CD4-positive, alpha-beta memory T cell (primary cell): Measurements from ENCODE around the gene CPD. TPM values are rescaled to one million over a fixed set of nuclear protein-coding genes. Genes with fewer than 3 reads are reported as not detected.
A peak's percentile ranks its signal among the peaks of the same experiment; 100 is the strongest.

ENCODE experiments used
- CTCF ChIA-PET: fragments of 350-600 bp; sonication (Branson Sonifier 250); formaldehyde crosslinking; loops from one replicate; lab custom pipeline; 2021; ENCODE audit warnings: inconsistent platforms; ENCODE audit not compliant: partially characterized antibody; lab: Charles Lee
- POLR2A ChIA-PET: fragments of 350-600 bp; sonication (Branson Sonifier 250); formaldehyde crosslinking; loops from one replicate; lab custom pipeline; 2021; ENCODE audit not compliant: partially characterized antibody; lab: Charles Lee
- DNase-seq, 5 donors: peaks; one replicate each; pipeline versions ENCODE4 v3.0.0 to v3.0.0-alpha.2; 2020 to 2022; ENCODE audit warnings: mixed read lengths in 1 of 5
- H3K27ac ChIP-seq: one replicate; pipeline ENCODE4 v1.7.0; 2013; ENCODE audit warnings: low read depth, low read length
- H3K27me3 ChIP-seq: 2 replicates; pipeline ENCODE4 v1.7.0; 2013; ENCODE audit warnings: mild to moderate bottlenecking, low read length, moderate library complexity; ENCODE audit not compliant: insufficient read depth
- H3K36me3 ChIP-seq: 2 replicates; pipeline ENCODE4 v1.7.0; 2013; ENCODE audit warnings: mild to moderate bottlenecking, low read length, moderate library complexity; ENCODE audit not compliant: insufficient read depth
- H3K4me1 ChIP-seq: 2 replicates; pipeline ENCODE4 v1.7.0; 2013; ENCODE audit warnings: mild to moderate bottlenecking, low read length, moderate library complexity; ENCODE audit not compliant: insufficient read depth
- H3K4me3 ChIP-seq, 2 donors: one replicate each; pipeline ENCODE4 v1.7.0; 2013; ENCODE audit warnings: low read length in 2 of 2, mild to moderate bottlenecking in 1 of 2
- H3K9me3 ChIP-seq, 2 donors: one replicate each; pipeline ENCODE4 v1.7.0; 2013; ENCODE audit warnings: low read length in 2 of 2, control low read depth in 1 of 2; ENCODE audit not compliant: control insufficient read depth in 1 of 2
- H3K27ac Mint-ChIP-seq, 7 donors: one replicate each; pipeline ENCODE4 v1.8.0; 2020 to 2021; ENCODE audit warnings: mixed read lengths in 7 of 7, mild to moderate bottlenecking in 6 of 7, inconsistent platforms in 3 of 7, moderate library complexity in 3 of 7
- H3K27me3 Mint-ChIP-seq, 2 donors: one replicate each; pipeline ENCODE4 v1.8.0; 2020 to 2021; ENCODE audit warnings: mixed read lengths in 2 of 2
- H3K36me3 Mint-ChIP-seq, 2 donors: one replicate each; pipeline ENCODE4 v1.8.0; 2020 to 2021; ENCODE audit warnings: mixed read lengths in 2 of 2, inconsistent platforms in 1 of 2, mild to moderate bottlenecking in 1 of 2
- H3K4me1 Mint-ChIP-seq, 4 donors: one replicate each; pipeline ENCODE4 v1.8.0; 2020 to 2021; ENCODE audit warnings: mixed read lengths in 4 of 4, mild to moderate bottlenecking in 1 of 4
- H3K4me3 Mint-ChIP-seq, 8 donors: one replicate each; pipeline ENCODE4 v1.8.0; 2020 to 2021; ENCODE audit warnings: mixed read lengths in 8 of 8, mild to moderate bottlenecking in 7 of 8, moderate library complexity in 6 of 8, inconsistent platforms in 3 of 8
- H3K9me3 Mint-ChIP-seq, 8 donors: one replicate each; pipeline ENCODE4 v1.8.0; 2020 to 2021; ENCODE audit warnings: mixed read lengths in 8 of 8, mild to moderate bottlenecking in 5 of 8, inconsistent platforms in 3 of 8, moderate library complexity in 1 of 8
- intact Hi-C: fragments of 100-400 bp; cut with micrococcal nuclease; formaldehyde crosslinking; loops from one replicate; pipeline ENCODE4 v1.15.1; 2023
- polyA plus RNA-seq, 2 donors: library from polyadenylated mRNA; unstranded; fragments of 300-500 nt; fragmentation: Illumina TruSeq; gene quantifications; one replicate each; pipeline ENCODE4 v1.2.3, GENCODE V29; 2021
- total RNA-seq, 2 experiments: library from RNA; stranded (reverse); gene quantifications; one replicate each; pipeline ENCODE4 v1.2.3, GENCODE V29; 2021

Gene CPD
- total and polyA plus RNA-seq, 4 experiments from 2014 or later: 15.6 to 24.6 (median 20.7) TPM

DNA sequence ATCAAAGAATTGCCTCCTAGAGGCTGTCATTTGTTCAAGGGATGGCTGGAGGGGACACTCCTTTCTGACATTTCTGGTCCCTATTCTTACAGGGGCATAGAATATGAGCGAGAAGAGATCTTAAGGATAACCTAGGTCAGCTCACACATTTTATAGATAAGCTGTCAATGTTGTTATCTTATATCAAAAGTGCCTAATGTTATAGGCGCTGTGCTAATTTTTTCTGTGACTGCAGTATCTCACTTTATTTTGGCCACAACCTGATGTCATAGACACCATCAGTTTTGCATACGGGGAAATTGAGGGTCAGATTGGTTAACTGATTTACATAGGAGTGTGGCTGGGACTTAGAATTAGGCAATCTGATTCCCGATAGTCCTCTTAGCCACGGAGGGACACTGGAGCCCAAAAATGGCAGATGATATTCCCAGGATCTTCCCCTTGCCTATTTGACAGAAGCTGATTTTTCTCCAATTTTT, 1.2 kb downstream of the CPD start:
- H3K9me3 ChIP-seq: no peaks in the 10 kb centered on the region
- Mint-ChIP-seq H3K27me3 (peaks cover 0 to 2% of the 10 kb centered on the region in 2 donors), H3K36me3 (peaks cover 2 to 9% of the 10 kb centered on the region in 2 donors), H3K9me3 (no peaks in the 10 kb centered on the region), H3K4me1 (peaks cover 43 to 68% (median 56%) of the 10 kb centered on the region in 4 donors), H3K27ac (peak overlapping the region; percentile 30 to 92 (median 85)), H3K4me3 (peak overlapping the region; percentile 84 to 92 (median 89))
- ChIA-PET POLR2A (interaction anchor here (1.2 to 4.1 kb wide), 4 partner anchors 16 to 276 kb away, joined by 4 to 39 read pairs (median 8); partner anchors contain the start of gene GOSR1), CTCF (interaction anchor here (0.6 to 3.3 kb wide), 4 partner anchors 39 to 351 kb away, joined by 3 to 25 read pairs (median 4); no protein-coding TSS in a partner anchor)
- H3K4me3 ChIP-seq: peak overlapping the region; percentile 19 to 56
- H3K4me1 ChIP-seq: peaks cover 69% of the 10 kb centered on the region
- no peaks in the 10 kb centered on the region for H3K36me3 ChIP-seq
- DNase-seq: peak in 1 of 5 donors; percentile 43
- H3K27me3 ChIP-seq: no peaks in the 10 kb centered on the region
- peak overlapping the region; percentile 85 for H3K27ac ChIP-seq
- intact Hi-C loops: loop anchor here (2.0 kb wide), 1 partner anchor 329 kb away; no protein-coding TSS in a partner anchor

DNA sequence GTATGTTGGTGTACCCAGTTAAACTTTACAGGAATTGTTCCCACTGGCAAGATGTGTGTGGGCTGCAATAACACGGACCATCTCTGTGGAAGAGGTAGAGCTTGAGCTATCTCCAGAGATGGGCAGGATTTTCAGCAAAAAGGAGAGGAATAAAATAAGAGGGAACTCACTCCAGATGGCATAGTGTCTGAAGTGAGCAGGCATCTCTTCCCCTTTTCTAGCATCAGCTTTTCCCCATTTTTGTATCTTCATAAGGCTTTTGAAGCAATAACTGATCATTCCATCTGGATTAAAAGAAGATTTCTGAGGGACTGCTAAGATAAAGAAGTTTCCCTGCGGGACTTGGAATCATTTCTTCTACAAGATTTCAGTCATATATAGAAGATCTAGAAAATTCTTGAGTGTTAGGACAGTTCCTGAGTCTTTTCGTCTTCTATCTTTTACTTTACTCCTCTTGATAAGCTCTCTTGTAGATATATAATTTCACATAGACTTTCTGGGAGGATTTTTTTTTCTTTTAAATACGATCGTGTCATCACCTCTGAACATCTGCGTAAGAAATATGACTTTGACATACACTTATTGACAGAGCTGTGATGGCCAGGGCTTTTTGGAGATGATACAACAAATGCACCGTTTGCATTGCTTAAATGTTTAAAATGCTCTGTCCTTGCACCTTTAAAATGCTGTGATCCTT, 2.1 kb downstream of the CPD start:
- H3K4me1 Mint-ChIP-seq: peaks cover 45 to 68% (median 57%) of the 10 kb centered on the region in 4 donors
- DNase-seq: no peak
- Histone ChIP-seq H3K9me3 (no peaks in the 10 kb centered on the region), H3K36me3 (no peaks in the 10 kb centered on the region), H3K27ac (no peak overlapping the region), H3K4me3 (peak overlapping the region in 1 of 2 donors; percentile 56), H3K27me3 (no peaks in the 10 kb centered on the region), H3K4me1 (peaks cover 69% of the 10 kb centered on the region)
- H3K36me3 Mint-ChIP-seq: peaks cover 9 to 15% of the 10 kb centered on the region in 2 donors
- peak overlapping the region in 4 of 7 donors; percentile 43 to 86 (median 56) for H3K27ac Mint-ChIP-seq
- peaks cover 0 to 2% of the 10 kb centered on the region in 2 donors for H3K27me3 Mint-ChIP-seq
- no peaks in the 10 kb centered on the region for H3K9me3 Mint-ChIP-seq
- CTCF ChIA-PET: interaction anchor here (0.6 to 3.3 kb wide), 4 partner anchors 40 to 350 kb away, joined by 3 to 25 read pairs (median 4); no protein-coding TSS in a partner anchor
- peak overlapping the region; percentile 84 to 92 (median 89) for H3K4me3 Mint-ChIP-seq
- POLR2A ChIA-PET: interaction anchor here (0.6 to 4.1 kb wide), 3 partner anchors 17 to 96 kb away, joined by 3 to 39 read pairs (median 7); partner anchors contain the start of gene GOSR1
- intact Hi-C loops: no loop called here

DNA sequence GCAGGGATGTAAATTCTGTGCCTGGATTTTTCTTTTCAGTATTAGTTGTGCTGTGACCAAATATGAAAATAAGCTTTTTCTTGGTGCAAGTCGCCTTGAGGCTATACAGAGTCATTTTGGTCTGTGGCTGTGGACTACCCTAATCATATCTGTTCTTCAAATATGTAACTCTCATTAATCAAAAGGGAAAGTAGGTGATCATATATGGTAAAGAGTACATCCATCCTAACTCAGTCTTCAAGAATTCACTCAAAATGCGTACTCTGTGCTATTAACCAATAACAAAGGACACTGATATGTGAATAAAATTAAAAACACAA, 2.6 kb downstream of the CPD start:
- ChIA-PET POLR2A (interaction anchor here (0.6 to 1.2 kb wide), 3 partner anchors 17 to 96 kb away, joined by 3 to 7 read pairs (median 3); partner anchors contain the start of gene GOSR1), CTCF (interaction anchor here (1.4 to 3.3 kb wide), 2 partner anchors 40 to 277 kb away, joined by 4 to 25 read pairs; no protein-coding TSS in a partner anchor)
- Mint-ChIP-seq H3K4me3 (peak overlapping the region; percentile 84 to 92 (median 89)), H3K9me3 (no peaks in the 10 kb centered on the region), H3K27me3 (peaks cover 0 to 2% of the 10 kb centered on the region in 2 donors), H3K27ac (peak overlapping the region in 2 of 7 donors; percentile 47 to 65), H3K4me1 (peaks cover 46 to 68% (median 55%) of the 10 kb centered on the region in 4 donors), H3K36me3 (peaks cover 13 to 18% of the 10 kb centered on the region in 2 donors)
- Histone ChIP-seq H3K36me3 (no peaks in the 10 kb centered on the region), H3K4me1 (peaks cover 68% of the 10 kb centered on the region), H3K27ac (no peak overlapping the region), H3K4me3 (no peak overlapping the region), H3K27me3 (no peaks in the 10 kb centered on the region), H3K9me3 (no peaks in the 10 kb centered on the region)
- DNase-seq: no peak
- intact Hi-C loops: no loop called here

DNA sequence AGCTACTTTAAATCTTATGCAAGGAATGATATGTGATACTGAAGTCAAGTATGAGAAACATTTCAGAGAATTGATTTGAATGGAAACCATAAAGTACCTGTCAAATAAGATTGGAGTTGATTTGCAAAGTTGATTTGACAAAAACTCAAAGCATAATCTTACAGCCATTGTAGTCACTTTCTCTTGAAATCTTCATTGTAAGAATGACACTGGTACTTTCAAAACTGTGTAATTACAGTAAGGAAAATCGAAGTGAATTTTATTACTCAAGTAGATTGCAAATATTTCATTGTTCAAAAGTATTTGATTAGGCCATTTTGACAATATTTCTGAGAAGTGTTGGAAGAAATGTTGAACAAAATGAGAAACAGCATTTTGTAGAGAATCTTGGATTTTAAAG, 3.6 kb downstream of the CPD start:
- Mint-ChIP-seq H3K9me3 (no peaks in the 10 kb centered on the region), H3K4me3 (no peak overlapping the region), H3K27me3 (peaks cover 0 to 2% of the 10 kb centered on the region in 2 donors), H3K27ac (no peak overlapping the region), H3K4me1 (peaks cover 41 to 58% (median 47%) of the 10 kb centered on the region in 4 donors), H3K36me3 (peaks cover 17 to 24% of the 10 kb centered on the region in 2 donors)
- no peak overlapping the region for H3K27ac ChIP-seq
- POLR2A ChIA-PET: no interaction called here
- H3K4me3 ChIP-seq: no peak overlapping the region
- DNase-seq: no peak
- intact Hi-C loops: no loop called here
- CTCF ChIA-PET: interaction anchor here (1.8 to 3.3 kb wide), 2 partner anchors 41 to 46 kb away, joined by 5 to 25 read pairs; no protein-coding TSS in a partner anchor
- peaks cover 58% of the 10 kb centered on the region for H3K4me1 ChIP-seq
- no peaks in the 10 kb centered on the region for H3K36me3 ChIP-seq
- H3K9me3 ChIP-seq: no peaks in the 10 kb centered on the region
- H3K27me3 ChIP-seq: no peaks in the 10 kb centered on the region

DNA sequence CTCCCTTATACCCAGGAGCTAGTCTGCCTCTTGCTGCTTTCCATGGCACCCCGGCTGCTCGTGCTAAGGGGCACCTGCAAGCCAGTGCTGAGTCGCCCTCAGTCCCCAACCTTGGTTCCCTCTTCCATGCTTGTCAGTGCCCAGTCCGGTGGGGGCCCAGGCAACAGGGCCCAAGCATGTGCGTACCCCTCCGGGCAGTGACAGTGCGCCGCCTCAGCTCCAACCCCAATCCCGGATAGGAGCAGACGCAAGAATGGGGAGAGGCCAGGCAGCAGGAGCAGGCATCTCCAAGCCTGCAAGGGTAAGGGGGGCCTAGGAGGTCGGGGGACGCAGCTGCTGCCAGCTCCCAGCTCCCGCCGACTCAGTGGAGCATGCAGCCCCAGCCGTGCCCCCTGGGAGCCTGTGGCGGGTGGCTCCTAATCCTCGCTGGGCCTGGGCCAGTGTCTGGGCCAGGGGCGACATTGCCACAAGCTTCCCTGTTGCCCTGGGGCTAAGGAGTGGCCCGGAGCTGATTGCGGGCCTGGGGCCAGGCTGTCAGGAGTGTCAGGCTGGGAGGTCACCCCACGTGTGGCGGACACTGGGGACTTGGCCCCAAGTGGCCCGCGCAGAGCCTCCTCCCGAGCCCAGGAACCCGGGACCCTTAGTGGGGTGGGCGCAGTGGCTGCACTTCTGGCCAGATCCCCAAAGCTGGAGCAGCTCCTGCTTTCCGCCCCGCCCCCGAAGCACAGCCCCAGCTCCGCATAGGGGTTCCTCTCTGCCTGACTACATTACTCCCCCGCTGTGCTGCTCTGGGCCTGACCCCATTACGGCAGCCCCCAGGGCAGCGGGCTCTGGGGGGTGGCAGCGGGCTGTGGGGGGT, 9.8 kb downstream of the CPD start:
- Mint-ChIP-seq H3K4me3 (no peak overlapping the region), H3K4me1 (peaks cover 2 to 11% (median 6%) of the 10 kb centered on the region in 4 donors), H3K27me3 (no peaks in the 10 kb centered on the region), H3K9me3 (no peaks in the 10 kb centered on the region), H3K36me3 (peaks cover 43 to 54% of the 10 kb centered on the region in 2 donors), H3K27ac (no peak overlapping the region)
- Histone ChIP-seq H3K36me3 (peaks cover 6% of the 10 kb centered on the region), H3K9me3 (no peaks in the 10 kb centered on the region), H3K4me3 (no peak overlapping the region), H3K27me3 (no peaks in the 10 kb centered on the region), H3K27ac (no peak overlapping the region), H3K4me1 (peaks cover 8% of the 10 kb centered on the region)
- CTCF ChIA-PET: interaction anchor here (0.6 to 0.8 kb wide), 2 partner anchors 48 to 93 kb away, joined by 3 read pairs; no protein-coding TSS in a partner anchor
- intact Hi-C loops: no loop called here
- no peak for DNase-seq
- POLR2A ChIA-PET: interaction anchor here (1.3 kb wide), 1 partner anchor 11 kb away, joined by 3 read pairs; no protein-coding TSS in a partner anchor

DNA sequence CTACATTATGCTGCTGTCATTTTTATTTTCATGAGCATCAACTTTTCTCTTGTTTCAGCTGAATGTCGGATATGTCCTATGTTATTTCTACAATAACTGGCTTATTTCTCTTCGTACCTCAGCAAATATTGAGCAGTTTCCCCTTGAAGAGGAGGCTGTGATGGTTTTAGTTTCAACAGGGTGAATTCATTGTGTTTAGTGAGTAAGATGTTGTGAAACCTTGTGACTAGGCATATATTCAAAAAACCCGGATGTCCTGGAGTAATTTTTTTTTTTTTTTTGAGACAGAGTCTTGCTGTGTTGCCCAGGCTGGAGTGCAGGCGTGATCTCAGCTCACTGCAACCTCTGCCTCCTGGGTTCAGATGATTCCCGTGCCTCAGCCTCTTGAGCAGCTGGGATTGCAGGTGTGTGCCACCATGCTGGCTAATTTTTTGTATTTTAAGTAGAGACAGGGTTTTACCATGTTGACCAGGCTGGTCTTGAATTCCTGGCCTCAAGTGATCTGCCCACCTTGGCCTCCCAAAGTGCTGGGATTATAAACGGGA, 11.1 kb downstream of the CPD start:
- peaks cover 42 to 52% of the 10 kb centered on the region in 2 donors for H3K36me3 Mint-ChIP-seq
- H3K4me1 ChIP-seq: peaks cover 4% of the 10 kb centered on the region
- peaks cover 6% of the 10 kb centered on the region for H3K36me3 ChIP-seq
- H3K27ac ChIP-seq: no peak overlapping the region
- no peaks in the 10 kb centered on the region for H3K27me3 ChIP-seq
- H3K4me3 ChIP-seq: no peak overlapping the region
- H3K27me3 Mint-ChIP-seq: no peaks in the 10 kb centered on the region
- H3K4me1 Mint-ChIP-seq: peaks cover 7 to 15% (median 9%) of the 10 kb centered on the region in 4 donors
- CTCF ChIA-PET: interaction anchor here (0.6 to 0.7 kb wide), 3 partner anchors 19 to 286 kb away, joined by 3 to 4 read pairs (median 3); partner anchors contain the start of gene BLMH
- H3K9me3 ChIP-seq: no peaks in the 10 kb centered on the region
- no peak overlapping the region for H3K4me3 Mint-ChIP-seq
- H3K9me3 Mint-ChIP-seq: no peaks in the 10 kb centered on the region
- POLR2A ChIA-PET: interaction anchor here (0.6 kb wide), 1 partner anchor 34 kb away, joined by 3 read pairs; no protein-coding TSS in a partner anchor
- DNase-seq: no peak
- intact Hi-C loops: no loop called here
- no peak overlapping the region for H3K27ac Mint-ChIP-seq
